Skeletal muscle tissue (tissue), 4 donors: Measurements from ENCODE around the gene ZNF592. TPM values are rescaled to one million over a fixed set of nuclear protein-coding genes. Genes with fewer than 3 reads are reported as not detected.
A peak's percentile ranks its signal among the peaks of the same experiment; 100 is the strongest.

Experiments used
- H3K27ac ChIP-seq: one replicate; pipeline ENCODE4 v1.7.0; 2013; ENCODE audit warnings: mild to moderate bottlenecking, low read depth, low read length, inconsistent platforms
- H3K27me3 ChIP-seq, 3 donors: one replicate each; pipeline ENCODE4 v1.7.0; 2013; ENCODE audit warnings: low read length in 3 of 3; ENCODE audit not compliant: control insufficient read depth in 3 of 3, insufficient read depth in 3 of 3
- H3K36me3 ChIP-seq, 3 donors: one replicate each; pipeline ENCODE4 v1.7.0; 2013; ENCODE audit warnings: low read length in 3 of 3; ENCODE audit not compliant: control insufficient read depth in 3 of 3, insufficient read depth in 3 of 3
- H3K4me1 ChIP-seq, 3 donors: one replicate each; pipeline ENCODE4 v1.7.0; 2013; ENCODE audit warnings: low read length in 3 of 3, mild to moderate bottlenecking in 3 of 3; ENCODE audit not compliant: control insufficient read depth in 3 of 3, insufficient read depth in 3 of 3
- H3K4me3 ChIP-seq, 3 donors: one replicate each; pipeline ENCODE4 v1.7.0; 2013; ENCODE audit warnings: low read length in 3 of 3
- H3K9ac ChIP-seq, 3 donors: one replicate each; pipeline ENCODE4 v1.7.0; 2013; ENCODE audit warnings: low read length in 3 of 3, mild to moderate bottlenecking in 3 of 3, moderate library complexity in 2 of 3, low read depth in 1 of 3
- H3K9me3 ChIP-seq, 3 donors: one replicate each; pipeline ENCODE4 v1.7.0; 2013; ENCODE audit warnings: low read length in 3 of 3; ENCODE audit not compliant: control insufficient read depth in 3 of 3
- total RNA-seq: library from RNA; depleted of rRNA; stranded (reverse); fragments of >200 nt; gene quantifications from one replicate; pipeline ENCODE4 v1.2.3, GENCODE V29; 2014
- donor health status: Osteomylitis.

ZNF592 gene, protein sequence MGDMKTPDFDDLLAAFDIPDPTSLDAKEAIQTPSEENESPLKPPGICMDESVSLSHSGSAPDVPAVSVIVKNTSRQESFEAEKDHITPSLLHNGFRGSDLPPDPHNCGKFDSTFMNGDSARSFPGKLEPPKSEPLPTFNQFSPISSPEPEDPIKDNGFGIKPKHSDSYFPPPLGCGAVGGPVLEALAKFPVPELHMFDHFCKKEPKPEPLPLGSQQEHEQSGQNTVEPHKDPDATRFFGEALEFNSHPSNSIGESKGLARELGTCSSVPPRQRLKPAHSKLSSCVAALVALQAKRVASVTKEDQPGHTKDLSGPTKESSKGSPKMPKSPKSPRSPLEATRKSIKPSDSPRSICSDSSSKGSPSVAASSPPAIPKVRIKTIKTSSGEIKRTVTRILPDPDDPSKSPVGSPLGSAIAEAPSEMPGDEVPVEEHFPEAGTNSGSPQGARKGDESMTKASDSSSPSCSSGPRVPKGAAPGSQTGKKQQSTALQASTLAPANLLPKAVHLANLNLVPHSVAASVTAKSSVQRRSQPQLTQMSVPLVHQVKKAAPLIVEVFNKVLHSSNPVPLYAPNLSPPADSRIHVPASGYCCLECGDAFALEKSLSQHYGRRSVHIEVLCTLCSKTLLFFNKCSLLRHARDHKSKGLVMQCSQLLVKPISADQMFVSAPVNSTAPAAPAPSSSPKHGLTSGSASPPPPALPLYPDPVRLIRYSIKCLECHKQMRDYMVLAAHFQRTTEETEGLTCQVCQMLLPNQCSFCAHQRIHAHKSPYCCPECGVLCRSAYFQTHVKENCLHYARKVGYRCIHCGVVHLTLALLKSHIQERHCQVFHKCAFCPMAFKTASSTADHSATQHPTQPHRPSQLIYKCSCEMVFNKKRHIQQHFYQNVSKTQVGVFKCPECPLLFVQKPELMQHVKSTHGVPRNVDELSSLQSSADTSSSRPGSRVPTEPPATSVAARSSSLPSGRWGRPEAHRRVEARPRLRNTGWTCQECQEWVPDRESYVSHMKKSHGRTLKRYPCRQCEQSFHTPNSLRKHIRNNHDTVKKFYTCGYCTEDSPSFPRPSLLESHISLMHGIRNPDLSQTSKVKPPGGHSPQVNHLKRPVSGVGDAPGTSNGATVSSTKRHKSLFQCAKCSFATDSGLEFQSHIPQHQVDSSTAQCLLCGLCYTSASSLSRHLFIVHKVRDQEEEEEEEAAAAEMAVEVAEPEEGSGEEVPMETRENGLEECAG (N-terminal part only)
- total RNA-seq, result 6.3 TPM

DNA sequence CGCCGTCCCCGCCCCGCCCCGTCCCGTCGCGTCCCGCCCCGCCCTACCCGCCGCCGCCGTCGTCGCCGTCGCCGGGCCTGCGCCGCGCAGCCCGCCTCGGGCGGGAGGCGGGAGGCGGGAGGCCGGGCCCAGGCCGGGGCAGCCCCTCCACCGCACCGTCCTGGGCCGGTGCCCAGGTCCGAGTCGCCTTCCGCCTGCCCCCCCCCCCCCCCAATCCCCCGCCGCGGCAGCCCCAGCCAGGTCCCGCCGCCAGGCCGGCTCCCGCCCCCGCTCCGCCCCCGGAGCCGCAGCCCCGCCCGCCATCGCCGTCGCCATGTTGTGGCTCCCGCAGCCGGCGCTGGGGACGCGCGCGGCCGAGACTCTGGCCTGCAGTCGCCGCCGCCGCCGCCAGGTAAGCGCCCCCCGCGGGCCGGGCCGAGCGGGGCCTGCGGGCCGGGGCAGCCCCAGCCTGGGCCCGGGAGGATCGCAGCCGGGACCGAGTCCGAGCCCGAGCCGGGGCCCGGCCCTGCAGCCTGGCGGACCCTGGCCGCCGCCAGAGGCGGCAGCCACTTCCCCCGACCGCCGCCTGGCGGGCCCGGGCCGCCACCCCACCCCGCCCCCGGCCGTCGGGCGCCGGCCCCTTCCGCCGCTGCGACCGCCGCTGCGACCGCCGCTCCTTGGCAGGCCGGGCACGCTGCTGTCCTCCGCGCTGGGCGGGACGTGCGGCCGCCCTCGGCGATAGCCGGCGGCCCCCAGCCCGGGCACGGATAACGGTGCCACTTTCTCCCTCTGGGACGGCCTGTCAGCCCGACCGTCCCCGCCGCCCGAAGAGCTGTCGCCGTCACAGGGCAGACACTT is at the start of gene ZNF592:
Gene ZNF592 (plus strand): TSS at position 319 of the 837 bp plus-strand sequence. CDS start 34,084 bp downstream, outside the sequence.
- peak within 1 kb of the TSS; percentile 99 for H3K9ac ChIP-seq
- H3K4me3 ChIP-seq, result peak within 1 kb of the TSS; percentile 94 to 97 (median 95)
- H3K9me3 ChIP-seq, result no peaks in the 10 kb centered on the region
- no peaks in the 10 kb centered on the region for H3K36me3 ChIP-seq
- peak within 1 kb of the TSS; percentile 99 for H3K27ac ChIP-seq
- H3K27me3 ChIP-seq, result no peaks in the 10 kb centered on the region
- peaks cover 44 to 53% (median 51%) of the 10 kb centered on the region in 3 donors for H3K4me1 ChIP-seq

DNA sequence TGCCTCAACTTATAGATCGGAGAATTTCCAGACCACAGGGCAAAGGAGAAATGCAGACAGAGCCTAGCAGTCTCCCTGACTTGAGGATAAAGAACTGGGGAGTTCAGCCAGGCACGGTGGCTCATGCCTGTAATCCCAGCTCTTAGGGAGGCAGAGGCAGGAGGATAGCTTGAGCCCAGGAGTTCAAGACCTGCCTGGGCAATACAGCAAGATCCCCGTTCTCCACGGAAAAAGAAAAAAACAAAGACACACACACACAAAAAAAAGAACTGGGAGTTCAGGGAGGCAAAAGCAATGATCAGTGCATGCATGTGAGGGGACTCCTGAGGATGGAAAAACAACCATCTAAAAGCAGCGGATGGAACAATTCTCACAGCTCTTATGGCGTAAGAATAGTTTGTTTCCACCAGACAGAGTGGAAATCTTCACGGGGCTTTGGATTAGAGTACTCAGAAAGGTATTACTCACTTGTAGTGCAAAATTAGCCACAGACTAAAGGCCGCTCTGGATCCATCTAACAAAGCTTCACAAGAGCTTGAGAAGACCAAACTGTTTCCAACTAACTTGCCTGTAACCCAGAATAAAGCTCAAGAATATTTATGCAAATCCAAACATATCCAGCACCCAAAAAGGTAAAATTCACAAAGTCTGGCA is 48.7 kb upstream of the ZNF592 start:
- Histone ChIP-seq H3K36me3 (no peaks in the 10 kb centered on the region), H3K27me3 (no peaks in the 10 kb centered on the region), H3K9me3 (no peaks in the 10 kb centered on the region), H3K27ac (no peak overlapping the region), H3K4me1 (peaks cover 9 to 22% (median 11%) of the 10 kb centered on the region in 3 donors), H3K9ac (peak overlapping the region in 1 of 3 donors; percentile 5), H3K4me3 (no peak overlapping the region)

GRCh38 chr15:84702961-84703482 is 45.4 kb upstream of the ZNF592 start:
- Histone ChIP-seq H3K9me3 (no peaks in the 10 kb centered on the region), H3K4me1 (peaks cover 9 to 16% (median 14%) of the 10 kb centered on the region in 3 donors), H3K36me3 (no peaks in the 10 kb centered on the region), H3K4me3 (peak overlapping the region in 1 of 3 donors; percentile 22), H3K9ac (no peak overlapping the region), H3K27ac (peak overlapping the region; percentile 20), H3K27me3 (no peaks in the 10 kb centered on the region)

- H3K36me3 ChIP-seq, result peaks cover 0 to 3% (median 0%) of the 10 kb centered on the region in 3 donors
- H3K9me3 ChIP-seq, result no peaks in the 10 kb centered on the region
- H3K27me3 ChIP-seq, result no peaks in the 10 kb centered on the region
- H3K4me1 ChIP-seq, result peaks cover 9 to 16% (median 14%) of the 10 kb centered on the region in 3 donors
- no peak overlapping the region for H3K4me3 ChIP-seq
- no peak overlapping the region for H3K27ac ChIP-seq
- H3K9ac ChIP-seq, result no peak overlapping the region
Observed at GRCh38 chr15:84703808-84704207, 44.6 kb upstream of the ZNF592 start.

- peaks cover 6 to 25% (median 17%) of the 10 kb centered on the region in 3 donors for H3K4me1 ChIP-seq
- H3K27ac ChIP-seq, result no peak overlapping the region
- peaks cover 0 to 5% (median 4%) of the 10 kb centered on the region in 3 donors for H3K36me3 ChIP-seq
- H3K9ac ChIP-seq, result peak overlapping the region; percentile 2 to 92 (median 89)
- H3K27me3 ChIP-seq, result no peaks in the 10 kb centered on the region
- H3K9me3 ChIP-seq, result no peaks in the 10 kb centered on the region
- peak overlapping the region in 1 of 3 donors; percentile 99 for H3K4me3 ChIP-seq
Observed at GRCh38 chr15:84714372-84714771, 34.0 kb upstream of the ZNF592 start.

DNA sequence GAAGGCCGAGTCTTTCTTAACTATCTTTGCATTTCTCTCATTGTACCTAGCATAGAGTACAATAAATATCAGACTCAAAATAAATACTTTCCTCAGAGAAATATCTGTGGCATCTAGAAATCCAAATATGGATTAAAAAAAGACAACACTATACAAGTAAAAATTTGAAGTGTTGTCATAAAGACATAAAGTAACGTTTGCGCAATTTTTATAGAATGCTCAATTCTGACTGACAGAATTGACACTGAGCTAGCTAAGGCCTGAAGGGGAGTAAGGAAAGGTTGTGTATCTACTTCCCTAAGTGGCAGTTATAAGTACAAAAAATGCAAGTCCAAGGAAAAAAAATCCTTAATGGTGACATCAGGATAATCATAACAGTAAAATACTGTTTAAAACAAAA is 33.6 kb upstream of the ZNF592 start:
- Histone ChIP-seq H3K27ac (peak overlapping the region; percentile 75), H3K27me3 (no peaks in the 10 kb centered on the region)

DNA sequence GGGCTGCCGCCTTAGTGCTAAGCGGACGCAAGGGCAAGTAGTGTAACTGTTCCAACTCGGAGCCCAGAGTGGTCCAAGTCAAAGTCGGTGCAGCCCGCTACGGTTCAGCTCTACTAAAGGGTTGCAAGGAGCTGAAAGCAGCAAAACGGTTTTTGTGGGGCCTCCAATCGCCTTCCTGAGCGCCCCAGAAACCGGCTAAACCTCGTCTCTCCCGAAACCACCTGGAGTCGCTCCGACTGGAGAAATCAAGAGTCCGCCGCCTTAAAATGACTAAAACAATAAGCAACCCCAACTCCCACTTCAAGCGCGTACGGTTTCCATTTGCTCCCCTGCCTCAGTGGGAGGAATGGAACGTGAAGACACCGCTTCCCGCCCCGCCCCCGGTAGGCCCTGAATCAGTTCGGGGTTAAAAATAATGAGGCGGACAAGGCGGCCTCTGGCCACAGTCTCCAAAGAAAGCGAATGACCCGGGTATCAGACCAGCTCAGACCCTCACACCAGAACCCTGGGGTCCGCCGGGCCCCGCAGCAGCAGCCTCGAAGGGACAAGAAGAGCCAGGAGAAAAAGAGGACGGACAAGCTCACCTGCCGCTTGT is 32.9 kb upstream of the ZNF592 start:
- peak overlapping the region; percentile 94 to 99 (median 96) for H3K4me3 ChIP-seq
- peaks cover 6 to 25% (median 17%) of the 10 kb centered on the region in 3 donors for H3K4me1 ChIP-seq
- peaks cover 0 to 5% (median 4%) of the 10 kb centered on the region in 3 donors for H3K36me3 ChIP-seq
- H3K9ac ChIP-seq, result peak overlapping the region; percentile 89 to 94 (median 92)
- H3K9me3 ChIP-seq, result no peaks in the 10 kb centered on the region
- H3K27me3 ChIP-seq, result no peaks in the 10 kb centered on the region
- peak overlapping the region; percentile 75 for H3K27ac ChIP-seq

More for the DNA sequence above, 33.6 kb upstream of the ZNF592 start:
- Histone ChIP-seq H3K9ac (peak overlapping the region; percentile 89 to 94 (median 92)), H3K4me3 (peak overlapping the region; percentile 94 to 99 (median 96)), H3K9me3 (no peaks in the 10 kb centered on the region), H3K4me1 (peaks cover 6 to 25% (median 17%) of the 10 kb centered on the region in 3 donors), H3K36me3 (peaks cover 0 to 5% (median 4%) of the 10 kb centered on the region in 3 donors)

GRCh38 chr15:84716036-84716732 is 32.2 kb upstream of the ZNF592 start, which contains the start of gene SEC11A:
TSS of gene SEC11A (minus strand) at chr15:84716139. CDS start at chr15:84716075, 64 bp downstream.
- Histone ChIP-seq H3K36me3 (no peaks in the 10 kb centered on the region), H3K27ac (peak within 1 kb of the TSS; percentile 75), H3K9ac (peak within 1 kb of the TSS; percentile 89 to 94 (median 92)), H3K4me1 (peaks cover 6 to 25% (median 17%) of the 10 kb centered on the region in 3 donors), H3K27me3 (no peaks in the 10 kb centered on the region), H3K4me3 (peak within 1 kb of the TSS; percentile 94 to 99 (median 96)), H3K9me3 (no peaks in the 10 kb centered on the region)
